ENCODE measurements around the gene SLC35B2.

DNA sequence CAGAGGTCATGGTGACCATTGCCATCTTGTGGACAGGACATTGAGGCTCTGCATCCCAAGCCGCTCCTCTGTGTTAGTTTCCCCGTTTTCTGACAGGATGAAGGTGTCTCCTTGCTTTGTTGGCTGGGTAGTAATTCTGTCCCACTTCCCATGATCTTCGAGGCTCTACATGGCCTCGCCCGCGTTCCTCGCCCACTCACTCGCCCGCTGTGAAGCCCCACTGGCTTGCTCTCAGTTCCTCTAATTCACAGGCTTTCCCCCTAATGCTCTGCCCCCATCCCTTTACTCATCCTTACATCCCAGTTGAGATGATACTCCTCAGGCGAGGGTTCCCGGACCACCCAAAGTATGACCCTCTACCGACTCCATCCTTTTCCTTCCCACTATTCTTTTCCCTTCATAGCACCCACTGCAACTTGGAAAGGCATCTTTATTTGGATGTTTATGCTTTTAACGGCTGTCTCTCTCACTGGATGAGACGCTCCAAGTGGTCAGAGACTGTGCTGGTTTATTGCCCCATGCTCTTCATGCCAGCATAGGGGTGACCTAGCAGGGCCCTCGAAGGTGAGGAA is 511 bp upstream of the SLC35B2 start:
- TF ChIP-seq, protein P1, sequence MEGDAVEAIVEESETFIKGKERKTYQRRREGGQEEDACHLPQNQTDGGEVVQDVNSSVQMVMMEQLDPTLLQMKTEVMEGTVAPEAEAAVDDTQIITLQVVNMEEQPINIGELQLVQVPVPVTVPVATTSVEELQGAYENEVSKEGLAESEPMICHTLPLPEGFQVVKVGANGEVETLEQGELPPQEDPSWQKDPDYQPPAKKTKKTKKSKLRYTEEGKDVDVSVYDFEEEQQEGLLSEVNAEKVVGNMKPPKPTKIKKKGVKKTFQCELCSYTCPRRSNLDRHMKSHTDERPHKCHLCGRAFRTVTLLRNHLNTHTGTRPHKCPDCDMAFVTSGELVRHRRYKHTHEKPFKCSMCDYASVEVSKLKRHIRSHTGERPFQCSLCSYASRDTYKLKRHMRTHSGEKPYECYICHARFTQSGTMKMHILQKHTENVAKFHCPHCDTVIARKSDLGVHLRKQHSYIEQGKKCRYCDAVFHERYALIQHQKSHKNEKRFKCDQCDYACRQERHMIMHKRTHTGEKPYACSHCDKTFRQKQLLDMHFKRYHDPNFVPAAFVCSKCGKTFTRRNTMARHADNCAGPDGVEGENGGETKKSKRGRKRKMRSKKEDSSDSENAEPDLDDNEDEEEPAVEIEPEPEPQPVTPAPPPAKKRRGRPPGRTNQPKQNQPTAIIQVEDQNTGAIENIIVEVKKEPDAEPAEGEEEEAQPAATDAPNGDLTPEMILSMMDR (IDR thresholded peaks at IDR 0.05; ENCODE audit: poor library complexity): no peak
- TF ChIP-seq EZH2phosphoT487 (IDR thresholded peaks at IDR 0.05; ENCODE audit: low read depth, severe bottlenecking, unreplicated experiment) (no peak), EZH2 (IDR thresholded peaks at IDR 0.05; ENCODE audit: borderline replicate concordance) (no peak)
